Measurements from ENCODE around the gene SPATS2.
A peak's percentile ranks its signal among the peaks of the same experiment; 100 is the strongest.

DNA sequence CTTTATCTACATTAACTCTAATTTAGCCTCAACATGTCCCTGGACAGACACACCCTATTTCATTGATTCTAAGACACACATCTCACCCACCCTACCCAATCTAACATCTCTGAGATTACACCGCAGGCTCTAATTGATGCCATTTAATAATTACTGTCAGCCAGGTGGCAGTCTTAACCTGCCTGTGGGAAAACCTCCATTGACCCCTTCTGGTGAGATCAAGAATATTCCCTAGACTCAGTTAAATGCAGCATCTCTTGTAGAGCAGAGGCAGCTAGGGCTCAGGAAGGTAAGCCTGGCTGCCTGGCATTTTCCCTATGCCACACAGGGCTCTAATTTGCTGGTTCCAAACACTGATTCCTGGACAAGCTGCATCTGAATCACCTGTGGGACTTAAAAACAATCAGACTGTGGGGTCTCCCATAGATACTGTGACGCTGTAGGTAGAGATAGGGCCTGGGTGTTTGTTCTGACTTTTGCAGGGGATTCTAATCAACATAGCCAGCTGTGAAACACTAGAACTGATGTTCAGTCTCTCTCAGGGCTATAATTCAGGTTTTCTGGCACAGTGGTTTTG is 186.3 kb downstream of the SPATS2 start:
- TF ChIP-seq, protein P1, sequence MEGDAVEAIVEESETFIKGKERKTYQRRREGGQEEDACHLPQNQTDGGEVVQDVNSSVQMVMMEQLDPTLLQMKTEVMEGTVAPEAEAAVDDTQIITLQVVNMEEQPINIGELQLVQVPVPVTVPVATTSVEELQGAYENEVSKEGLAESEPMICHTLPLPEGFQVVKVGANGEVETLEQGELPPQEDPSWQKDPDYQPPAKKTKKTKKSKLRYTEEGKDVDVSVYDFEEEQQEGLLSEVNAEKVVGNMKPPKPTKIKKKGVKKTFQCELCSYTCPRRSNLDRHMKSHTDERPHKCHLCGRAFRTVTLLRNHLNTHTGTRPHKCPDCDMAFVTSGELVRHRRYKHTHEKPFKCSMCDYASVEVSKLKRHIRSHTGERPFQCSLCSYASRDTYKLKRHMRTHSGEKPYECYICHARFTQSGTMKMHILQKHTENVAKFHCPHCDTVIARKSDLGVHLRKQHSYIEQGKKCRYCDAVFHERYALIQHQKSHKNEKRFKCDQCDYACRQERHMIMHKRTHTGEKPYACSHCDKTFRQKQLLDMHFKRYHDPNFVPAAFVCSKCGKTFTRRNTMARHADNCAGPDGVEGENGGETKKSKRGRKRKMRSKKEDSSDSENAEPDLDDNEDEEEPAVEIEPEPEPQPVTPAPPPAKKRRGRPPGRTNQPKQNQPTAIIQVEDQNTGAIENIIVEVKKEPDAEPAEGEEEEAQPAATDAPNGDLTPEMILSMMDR (IDR thresholded peaks at IDR 0.05), result peak in 9 of 12 donors; percentile 4 to 49 (median 30)
- no peak for TF ChIP-seq POLR2A (IDR thresholded peaks at IDR 0.05)

Measured in heart left ventricle (tissue), 13 donors.